MCF 10A (cell line): Measurements from ENCODE around the gene PSG2. TPM values are rescaled to one million over a fixed set of nuclear protein-coding genes. Genes with fewer than 3 reads are reported as not detected.
"Not testable (repeated sequence)": the region's sequence is repeated elsewhere in the genome, so short reads cannot be mapped to it uniquely, and the experiment has no call there.

Experiments
- BruUV-seq: library from RNA; stranded (reverse); fragments of 400-500 nt; replicated peaks from 2 replicates; lab custom pipeline; 2021; lab: Mats Ljungman, UMichigan
- CTCF ChIA-PET: fragments of 300-600 bp; sonication (Branson Sonifier 250); formaldehyde crosslinking; extraction: SDS; loops from one replicate; lab custom pipeline; 2021; ENCODE audit warnings: antibody characterized with exemption, inconsistent platforms; lab: Yijun Ruan, JAX
- POLR2A ChIA-PET: fragments of 300-600, 350-650 bp; sonication (Branson Sonifier 250); formaldehyde crosslinking; extraction: SDS; loops from one replicate; lab custom pipeline; 2020; ENCODE audit warnings: antibody characterized with exemption, inconsistent platforms; lab: Yijun Ruan, JAX
- DNase-seq: peaks from one replicate; pipeline ENCODE4 v3.0.0-alpha.2; 2018; ENCODE audit not compliant: unreplicated experiment
- H3K27ac Mint-ChIP-seq: one replicate; pipeline ENCODE4 v1.8.0; 2022; ENCODE audit warnings: mild to moderate bottlenecking, low read depth, mixed read lengths; ENCODE audit not compliant: unreplicated experiment
- H3K27me3 Mint-ChIP-seq: one replicate; pipeline ENCODE4 v1.8.0; 2022; ENCODE audit warnings: mixed read lengths; ENCODE audit not compliant: insufficient read depth, unreplicated experiment
- H3K36me3 Mint-ChIP-seq: one replicate; pipeline ENCODE4 v1.8.0; 2022; ENCODE audit warnings: mild to moderate bottlenecking, moderate library complexity, mixed read lengths; ENCODE audit not compliant: insufficient read depth, unreplicated experiment
- H3K4me1 Mint-ChIP-seq: one replicate; pipeline ENCODE4 v1.8.0; 2022; ENCODE audit warnings: mixed read lengths; ENCODE audit not compliant: insufficient read depth, unreplicated experiment
- H3K4me3 Mint-ChIP-seq: one replicate; pipeline ENCODE4 v1.8.0; 2022; ENCODE audit warnings: mild to moderate bottlenecking, moderate library complexity, mixed read lengths; ENCODE audit not compliant: unreplicated experiment
- H3K9me3 Mint-ChIP-seq: one replicate; pipeline ENCODE4 v1.8.0; 2022; ENCODE audit warnings: mixed read lengths; ENCODE audit not compliant: unreplicated experiment
- CTCF ChIP-seq: fragments of 200-600 bp; IDR thresholded peaks from one replicate; pipeline ENCODE4 v1.8.0; 2022; ENCODE audit warnings: antibody characterized with exemption, mild to moderate bottlenecking; ENCODE audit not compliant: unreplicated experiment
- intact Hi-C: fragments of 100-400 bp; cut with micrococcal nuclease; formaldehyde crosslinking; loops from 2 replicates; pipeline ENCODE4 v1.14.1; 2022
- total RNA-seq: library from RNA; stranded (reverse); gene quantifications from 2 replicates; pipeline ENCODE4 v1.2.3, GENCODE V29; 2022

Gene PSG2
- total RNA-seq, 1 experiment from 2014 or later: not detected

DNA sequence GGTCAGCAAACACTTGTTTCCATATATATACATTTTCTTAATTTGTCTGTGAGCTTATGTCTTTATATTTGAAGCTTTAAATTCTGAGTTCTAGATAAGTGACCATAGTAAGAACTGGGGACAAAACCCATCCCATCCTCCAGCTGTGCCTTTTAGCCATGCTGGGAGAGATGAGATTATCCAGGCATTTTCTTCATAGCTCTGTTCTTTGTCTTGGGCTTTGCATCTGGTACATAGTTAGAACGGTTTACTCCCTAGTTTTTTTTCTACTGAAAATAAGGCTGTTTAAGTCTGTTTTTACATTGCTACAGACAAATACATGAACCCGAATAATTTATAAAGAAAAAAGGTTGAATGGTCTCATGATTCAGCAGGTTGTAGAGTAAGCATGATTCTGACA is 35.9 kb downstream of the PSG2 start:
- H3K4me1 Mint-ChIP-seq, H3K9me3 Mint-ChIP-seq, DNase-seq, H3K36me3 Mint-ChIP-seq, POLR2A ChIA-PET, H3K27ac Mint-ChIP-seq, H3K4me3 Mint-ChIP-seq, intact Hi-C loops, BruUV-seq: not testable (repeated sequence)
- CTCF ChIA-PET: interaction anchor here (0.6 kb wide), 1 partner anchor 468 kb away, joined by 3 read pairs; no protein-coding TSS in a partner anchor
- peaks cover 11% of the 10 kb centered on the region for H3K27me3 Mint-ChIP-seq

GRCh38 chr19:43043492-43044180 is 38.9 kb downstream of the PSG2 start:
- H3K36me3 Mint-ChIP-seq, POLR2A ChIA-PET, H3K9me3 Mint-ChIP-seq, DNase-seq, CTCF ChIA-PET, intact Hi-C loops, BruUV-seq, H3K4me3 Mint-ChIP-seq, H3K4me1 Mint-ChIP-seq, H3K27ac Mint-ChIP-seq: not testable (repeated sequence)
- H3K27me3 Mint-ChIP-seq: peaks cover 11% of the 10 kb centered on the region

DNA sequence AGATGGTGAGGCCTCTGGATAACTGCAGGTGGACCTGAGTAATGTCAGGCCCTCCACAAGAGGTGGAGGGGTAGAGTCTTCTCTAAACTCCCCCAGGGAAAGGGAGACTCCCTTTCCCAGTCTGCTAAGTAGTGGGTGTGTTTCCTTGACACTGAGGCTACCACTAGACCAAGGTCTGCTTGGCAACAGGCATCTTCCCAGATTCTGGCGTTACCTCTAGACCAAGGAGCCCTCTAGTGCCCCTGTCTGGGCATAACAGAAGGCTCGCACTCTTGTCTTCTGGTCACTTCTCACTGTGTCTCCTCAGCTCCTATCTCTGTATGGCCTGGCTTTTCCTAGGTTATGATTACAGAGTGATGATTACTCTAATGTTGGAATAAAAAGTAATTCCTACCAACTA is 50.9 kb downstream of the PSG2 start:
- H3K4me3 Mint-ChIP-seq, H3K9me3 Mint-ChIP-seq, H3K27ac Mint-ChIP-seq, BruUV-seq, H3K4me1 Mint-ChIP-seq, POLR2A ChIA-PET, H3K36me3 Mint-ChIP-seq: not testable (repeated sequence)
- H3K27me3 Mint-ChIP-seq: peaks cover 16% of the 10 kb centered on the region
- intact Hi-C loops: loop anchor here (2.0 to 5.0 kb wide), 2 partner anchors 101 to 239 kb away; no protein-coding TSS in a partner anchor
- DNase-seq: peak; percentile 40
- TF ChIP-seq CTCF: peak; percentile 51
- CTCF ChIA-PET: interaction anchor here (0.6 kb wide), 1 partner anchor 30 kb away, joined by 3 read pairs; no protein-coding TSS in a partner anchor

DNA sequence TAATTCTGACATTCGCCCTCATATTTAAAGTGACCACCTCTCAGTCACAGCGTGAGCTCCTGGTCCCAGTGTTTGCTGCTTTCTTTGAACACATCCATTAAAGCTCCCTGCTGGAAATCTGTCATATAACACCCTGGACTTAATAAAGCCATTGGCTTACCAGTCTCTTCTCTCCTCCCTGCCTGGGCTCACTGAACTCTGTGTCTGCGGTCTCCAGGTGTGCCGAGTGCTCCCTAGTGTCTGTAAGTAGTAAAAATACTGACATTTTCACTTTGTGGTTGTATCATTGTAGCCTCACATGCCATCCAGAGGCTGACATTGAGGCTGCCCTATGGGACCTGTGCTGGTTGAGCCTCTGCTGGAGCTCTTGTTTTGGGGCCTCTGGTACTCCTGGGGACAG is 53.6 kb downstream of the PSG2 start:
- no peaks in the 10 kb centered on the region for H3K27me3 Mint-ChIP-seq
- H3K27ac Mint-ChIP-seq: no peak overlapping the region
- intact Hi-C loops: no loop called here
- H3K4me3 Mint-ChIP-seq: no peak overlapping the region
- H3K36me3 Mint-ChIP-seq: no peaks in the 10 kb centered on the region
- no peaks in the 10 kb centered on the region for H3K9me3 Mint-ChIP-seq
- no TSS peak for BruUV-seq
- H3K4me1 Mint-ChIP-seq: no peaks in the 10 kb centered on the region
- no peak for DNase-seq
- TF ChIP-seq CTCF: no peak
- ChIA-PET CTCF (no interaction called here), POLR2A (no interaction called here)

GRCh38 chr19:43027985-43028384 is 54.5 kb downstream of the PSG2 start:
- not testable (repeated sequence) for H3K4me1 Mint-ChIP-seq
- CTCF ChIA-PET: interaction anchor here (0.6 kb wide), 2 partner anchors 154 to 1188 kb away, joined by 3 to 8 read pairs; no protein-coding TSS in a partner anchor

GRCh38 chr19:43027061-43027460 is 55.4 kb downstream of the PSG2 start:
- CTCF ChIA-PET: interaction anchor here (0.6 kb wide), 1 partner anchor 57 kb away, joined by 3 read pairs; no protein-coding TSS in a partner anchor
- H3K9me3 Mint-ChIP-seq, POLR2A ChIA-PET, H3K27me3 Mint-ChIP-seq, DNase-seq, BruUV-seq, H3K4me1 Mint-ChIP-seq, H3K27ac Mint-ChIP-seq, H3K36me3 Mint-ChIP-seq, H3K4me3 Mint-ChIP-seq, intact Hi-C loops: not testable (repeated sequence)

More at GRCh38 chr19:43027985-43028384, 54.5 kb downstream of the PSG2 start:
- H3K27ac Mint-ChIP-seq, H3K4me3 Mint-ChIP-seq, intact Hi-C loops, H3K9me3 Mint-ChIP-seq, BruUV-seq, POLR2A ChIA-PET, H3K27me3 Mint-ChIP-seq, H3K36me3 Mint-ChIP-seq: not testable (repeated sequence)
- peak; percentile 43 for TF ChIP-seq CTCF
- peak; percentile 21 for DNase-seq

DNA sequence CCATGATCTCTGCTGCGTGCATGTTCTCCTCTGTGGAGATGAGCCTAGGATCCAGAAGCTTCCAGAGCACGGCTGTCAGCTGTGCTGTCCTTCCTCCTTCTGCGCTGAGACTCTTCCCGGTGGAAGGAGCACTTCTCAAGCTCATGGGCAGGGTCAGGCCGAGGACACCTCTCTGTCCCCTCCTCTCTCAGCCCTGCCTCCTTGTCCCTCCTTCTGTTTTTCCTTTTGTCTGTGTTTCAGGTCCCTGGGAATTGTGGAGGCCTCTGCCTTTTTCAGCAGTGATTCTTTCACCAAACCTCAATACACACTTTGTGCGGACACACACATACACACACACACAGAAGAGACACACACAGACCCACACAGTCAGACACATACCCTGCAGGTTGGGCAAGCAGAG is 56.1 kb downstream of the PSG2 start, which contains the start of gene PSG11:
Gene PSG11, minus strand, starts transcription at position 101 of the 400 bp plus-strand sequence. Its CDS starts 97 bp downstream, at position 4.
- H3K27ac Mint-ChIP-seq, H3K4me1 Mint-ChIP-seq, H3K27me3 Mint-ChIP-seq, BruUV-seq, intact Hi-C loops, H3K36me3 Mint-ChIP-seq, H3K4me3 Mint-ChIP-seq, DNase-seq, CTCF ChIA-PET, H3K9me3 Mint-ChIP-seq, POLR2A ChIA-PET: not testable (repeated sequence)
